Body of pancreas (tissue), 4 donors: ENCODE results near the gene CADPS.

Experiments
- CTCF ChIP-seq, 7 experiments: fragments of 450-650 bp in 4 of 7; fragments of 200-600 bp in 3 of 7; sonication (generic) in 3 of 7; IDR thresholded peaks; one replicate each; pipeline ENCODE4 v1.5.1; 2016 to 2019; ENCODE audit warnings: antibody characterized with exemption in 7 of 7
- POLR2A ChIP-seq, 3 donors: fragments of 450-650 bp; IDR thresholded peaks; one replicate each; pipeline ENCODE4 v1.6.1; 2016; ENCODE audit warnings: antibody characterized with exemption in 3 of 3, mild to moderate bottlenecking in 2 of 3

DNA sequence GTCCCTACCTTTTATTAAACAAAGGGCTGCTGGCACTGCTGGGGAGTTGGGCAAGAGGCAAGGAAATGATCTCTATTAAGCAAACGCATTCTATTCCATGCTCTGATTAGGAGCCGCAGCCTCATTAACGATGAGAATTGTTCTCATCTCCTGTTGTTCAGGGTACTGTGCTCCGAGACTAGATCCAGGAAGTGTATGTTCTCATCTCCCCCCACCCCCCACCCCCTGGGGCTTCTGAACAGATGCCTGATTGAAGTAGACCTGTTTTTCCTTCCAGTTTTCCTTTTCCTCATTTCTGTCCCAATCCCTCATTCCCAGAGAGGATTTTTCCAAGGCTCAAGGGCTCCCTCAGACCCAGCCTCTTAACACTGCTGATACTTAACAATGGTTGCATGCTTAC is 420.3 kb downstream of the CADPS start:
- no peak for TF ChIP-seq CTCF (IDR thresholded peaks at IDR 0.05)
- no peak for TF ChIP-seq POLR2A (IDR thresholded peaks at IDR 0.05)
